Glutamatergic neuron (in vitro differentiated cells): ENCODE results near the gene RAP1GAP2. TPM values are rescaled to one million over a fixed set of nuclear protein-coding genes. Genes with fewer than 3 reads are reported as not detected.
A peak's percentile ranks its signal among the peaks of the same experiment; 100 is the strongest.

Experiments
- DNase-seq: peaks from one replicate; pipeline ENCODE4 v3.0.0; 2022
- H3K27ac Mint-ChIP-seq: one replicate; pipeline ENCODE4 v1.8.0; 2020; ENCODE audit warnings: mild to moderate bottlenecking, mixed read lengths, inconsistent platforms; ENCODE audit not compliant: unreplicated experiment
- H3K27me3 Mint-ChIP-seq: one replicate; pipeline ENCODE4 v1.8.0; 2020; ENCODE audit warnings: mild to moderate bottlenecking, moderate library complexity, mixed read lengths, inconsistent platforms; ENCODE audit not compliant: unreplicated experiment
- H3K36me3 Mint-ChIP-seq: one replicate; pipeline ENCODE4 v1.8.0; 2020; ENCODE audit warnings: mild to moderate bottlenecking, mixed read lengths, inconsistent platforms; ENCODE audit not compliant: unreplicated experiment
- H3K4me1 Mint-ChIP-seq: one replicate; pipeline ENCODE4 v1.8.0; 2020; ENCODE audit warnings: mild to moderate bottlenecking, low read depth, mixed read lengths, inconsistent platforms; ENCODE audit not compliant: unreplicated experiment
- H3K4me3 Mint-ChIP-seq: one replicate; pipeline ENCODE4 v1.8.0; 2020; ENCODE audit warnings: mild to moderate bottlenecking, mixed read lengths, inconsistent platforms; ENCODE audit not compliant: unreplicated experiment
- H3K9me3 Mint-ChIP-seq: one replicate; pipeline ENCODE4 v1.8.0; 2020; ENCODE audit warnings: mild to moderate bottlenecking, moderate library complexity, mixed read lengths, inconsistent platforms; ENCODE audit not compliant: unreplicated experiment
- total RNA-seq: library from RNA; stranded (reverse); fragmentation: NEBNext Ultra II Directional; extraction: Animal tissue kit (Norgen Biotek cat#: 25700); gene quantifications from one replicate; pipeline ENCODE4 v1.2.1, GENCODE V29; 2021; ENCODE audit not compliant: unreplicated experiment
- TF ChIP-seq, protein P1 (sequence below): fragments of 200-600 bp; sonication (generic); IDR thresholded peaks from one replicate; pipeline ENCODE4 v1.5.0; 2021; ENCODE audit not compliant: partially characterized antibody, unreplicated experiment

Gene RAP1GAP2
- total RNA-seq, 1 donor from 2014 or later: 86.0 TPM

DNA sequence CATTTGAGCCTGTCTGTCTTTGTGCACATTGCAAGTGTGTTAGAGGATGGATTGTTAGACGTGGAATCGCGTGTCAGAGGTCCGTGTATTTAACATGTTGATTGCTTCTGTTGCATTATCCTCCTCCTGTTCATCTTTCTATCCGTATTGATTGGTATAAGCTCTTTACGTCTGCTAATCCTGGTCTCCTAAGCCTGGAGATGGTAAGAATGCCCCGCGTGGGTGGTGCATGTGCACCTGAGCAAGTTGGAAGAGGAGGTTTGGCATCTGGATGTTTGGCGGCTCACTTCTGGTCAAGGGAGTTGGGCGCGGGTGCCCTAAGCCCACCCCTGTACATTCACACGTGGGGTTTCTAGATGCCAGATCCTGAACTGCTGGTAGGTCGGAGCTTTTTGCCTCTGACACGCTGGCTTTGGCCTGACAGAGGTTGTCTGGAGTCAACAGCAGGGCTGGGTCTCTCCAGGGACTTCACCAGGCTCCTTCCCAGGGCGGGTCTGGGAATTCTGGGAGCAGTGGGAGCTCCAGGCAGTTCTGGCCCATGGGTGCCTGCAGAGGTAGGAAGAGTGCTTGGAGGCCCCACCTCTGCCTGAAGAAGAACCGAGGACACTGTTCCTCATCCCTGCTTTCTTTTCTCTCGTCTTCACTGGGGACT lies 159.8 kb downstream of the RAP1GAP2 start:
- TF ChIP-seq, protein P1, sequence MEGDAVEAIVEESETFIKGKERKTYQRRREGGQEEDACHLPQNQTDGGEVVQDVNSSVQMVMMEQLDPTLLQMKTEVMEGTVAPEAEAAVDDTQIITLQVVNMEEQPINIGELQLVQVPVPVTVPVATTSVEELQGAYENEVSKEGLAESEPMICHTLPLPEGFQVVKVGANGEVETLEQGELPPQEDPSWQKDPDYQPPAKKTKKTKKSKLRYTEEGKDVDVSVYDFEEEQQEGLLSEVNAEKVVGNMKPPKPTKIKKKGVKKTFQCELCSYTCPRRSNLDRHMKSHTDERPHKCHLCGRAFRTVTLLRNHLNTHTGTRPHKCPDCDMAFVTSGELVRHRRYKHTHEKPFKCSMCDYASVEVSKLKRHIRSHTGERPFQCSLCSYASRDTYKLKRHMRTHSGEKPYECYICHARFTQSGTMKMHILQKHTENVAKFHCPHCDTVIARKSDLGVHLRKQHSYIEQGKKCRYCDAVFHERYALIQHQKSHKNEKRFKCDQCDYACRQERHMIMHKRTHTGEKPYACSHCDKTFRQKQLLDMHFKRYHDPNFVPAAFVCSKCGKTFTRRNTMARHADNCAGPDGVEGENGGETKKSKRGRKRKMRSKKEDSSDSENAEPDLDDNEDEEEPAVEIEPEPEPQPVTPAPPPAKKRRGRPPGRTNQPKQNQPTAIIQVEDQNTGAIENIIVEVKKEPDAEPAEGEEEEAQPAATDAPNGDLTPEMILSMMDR: no peak
- Mint-ChIP-seq H3K27me3 (peaks cover 8% of the 10 kb centered on the region), H3K9me3 (peaks cover 3% of the 10 kb centered on the region), H3K4me1 (peaks cover 35% of the 10 kb centered on the region), H3K4me3 (peak overlapping the region; percentile 22), H3K36me3 (no peaks in the 10 kb centered on the region), H3K27ac (peak overlapping the region; percentile 67)
- no peak for DNase-seq

GRCh38 chr17:2957631-2958286 lies 161.5 kb downstream of the RAP1GAP2 start:
- TF ChIP-seq, protein P1: no peak
- H3K4me1 Mint-ChIP-seq: peaks cover 35% of the 10 kb centered on the region
- peaks cover 3% of the 10 kb centered on the region for H3K9me3 Mint-ChIP-seq
- H3K27ac Mint-ChIP-seq: peak overlapping the region; percentile 52
- H3K4me3 Mint-ChIP-seq: peak overlapping the region; percentile 49
- DNase-seq: no peak
- peaks cover 11% of the 10 kb centered on the region for H3K27me3 Mint-ChIP-seq
- no peaks in the 10 kb centered on the region for H3K36me3 Mint-ChIP-seq

- no peak for DNase-seq
- Mint-ChIP-seq H3K4me3 (no peak overlapping the region), H3K4me1 (peaks cover 35% of the 10 kb centered on the region), H3K36me3 (no peaks in the 10 kb centered on the region), H3K27ac (peak overlapping the region; percentile 36), H3K9me3 (peaks cover 3% of the 10 kb centered on the region), H3K27me3 (peaks cover 9% of the 10 kb centered on the region)
- TF ChIP-seq, protein P1: no peak
Observed at GRCh38 chr17:2958706-2959222, 162.5 kb downstream of the RAP1GAP2 start.

DNA sequence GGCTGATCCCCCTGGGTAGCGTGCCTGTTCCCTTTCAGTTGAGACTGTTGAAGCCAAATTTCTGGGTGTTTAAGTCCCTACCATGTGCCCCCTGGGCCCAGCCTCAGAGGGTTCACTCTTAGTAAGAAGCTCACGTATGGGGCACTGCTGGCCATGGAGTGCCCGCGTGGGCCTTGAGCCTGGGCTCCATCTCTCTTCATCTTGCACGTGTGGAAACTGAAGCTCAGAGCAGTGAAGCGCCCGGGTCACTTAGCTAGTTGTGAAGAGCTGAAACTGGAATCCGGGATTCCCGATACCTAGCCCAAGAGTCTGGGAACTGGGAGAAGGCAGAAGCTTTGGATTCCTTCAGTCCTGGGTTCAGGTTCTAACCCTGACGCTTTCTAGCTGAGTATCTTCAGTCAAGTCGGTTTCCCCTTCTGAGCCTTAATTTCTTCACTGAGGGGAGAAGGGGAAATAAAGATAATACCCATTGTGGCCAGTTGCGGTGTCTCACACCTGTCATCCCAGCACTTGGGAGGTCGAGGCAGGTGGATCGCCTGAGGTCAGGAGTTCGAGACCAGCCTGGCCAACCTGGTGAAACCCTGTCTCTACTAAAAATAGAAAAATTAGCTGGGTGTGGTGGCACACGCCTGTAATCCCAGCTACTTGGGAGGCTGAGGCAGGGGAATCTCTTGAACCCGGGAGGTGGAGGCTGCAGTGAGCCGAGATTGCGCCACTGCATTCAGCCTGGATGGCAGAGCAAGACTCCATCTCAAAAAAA lies 163.3 kb downstream of the RAP1GAP2 start:
- DNase-seq: no peak
- Mint-ChIP-seq H3K4me1 (peaks cover 38% of the 10 kb centered on the region), H3K27me3 (peaks cover 12% of the 10 kb centered on the region), H3K36me3 (no peaks in the 10 kb centered on the region), H3K27ac (peak overlapping the region; percentile 93), H3K4me3 (no peak overlapping the region), H3K9me3 (peaks cover 3% of the 10 kb centered on the region)
- TF ChIP-seq, protein P1: no peak
